Aorta (tissue), 5 donors: ENCODE data around the gene HVCN1. TPM values are rescaled to one million over a fixed set of nuclear protein-coding genes. Genes with fewer than 3 reads are reported as not detected.
"Not testable (repeated sequence)": the region's sequence is repeated elsewhere in the genome, so short reads cannot be mapped to it uniquely, and the experiment has no call there.

Experiments
- ATAC-seq: fragments of 200-7000 bp; cut with Tn5 transposase; one replicate; pipeline ENCODE4 v1.9.1; 2022; ENCODE audit warnings: moderate library complexity; ENCODE audit not compliant: low FRiP score
- DNase-seq, 2 donors: peaks; one replicate each; pipeline ENCODE4 v3.0.0-alpha.2; 2020
- H3K27ac ChIP-seq, 2 donors: one replicate each; pipeline ENCODE4 v1.5.1; 2013; ENCODE audit warnings: low read length in 2 of 2, mild to moderate bottlenecking in 2 of 2, moderate library complexity in 2 of 2, control low read depth in 1 of 2, inconsistent platforms in 1 of 2, low read depth in 1 of 2
- H3K27me3 ChIP-seq, 2 donors: one replicate each; pipeline ENCODE4 v1.6.1; 2013; ENCODE audit warnings: control low read depth in 1 of 2, low read length in 1 of 2, mild to moderate bottlenecking in 1 of 2, moderate library complexity in 1 of 2; ENCODE audit not compliant: insufficient read depth in 2 of 2, control insufficient read depth in 1 of 2
- H3K36me3 ChIP-seq, 2 donors: one replicate each; pipeline ENCODE4 v1.6.1; 2013; ENCODE audit warnings: control low read depth in 1 of 2, low read length in 1 of 2, mild to moderate bottlenecking in 1 of 2; ENCODE audit not compliant: insufficient read depth in 2 of 2, control insufficient read depth in 1 of 2
- H3K4me1 ChIP-seq, 2 donors: one replicate each; pipeline ENCODE4 v1.6.1; 2013; ENCODE audit warnings: low read length in 2 of 2, control low read depth in 1 of 2, mild to moderate bottlenecking in 1 of 2, moderate library complexity in 1 of 2; ENCODE audit not compliant: insufficient read depth in 2 of 2, control insufficient read depth in 1 of 2
- H3K4me3 ChIP-seq, 2 donors: one replicate each; pipeline ENCODE4 v1.5.1; 2013; ENCODE audit warnings: low read length in 2 of 2, control low read depth in 1 of 2, mild to moderate bottlenecking in 1 of 2
- H3K9me3 ChIP-seq: one replicate; pipeline ENCODE4 v1.6.1; 2013; ENCODE audit warnings: mild to moderate bottlenecking, low read length; ENCODE audit not compliant: control insufficient read depth
- WGBS, 2 donors: extraction: QIAGEN DNeasy Blood & Tissue Kit; methylation state at CpG; one replicate each; pipeline ENCODE4 v1.1.7; 2013; 5-methylcytosine and 5-hydroxymethylcytosine counted together
- intact Hi-C, 2 donors: fragments of 100-400 bp; cut with DNase I; formaldehyde crosslinking; loops; one replicate each; pipeline versions ENCODE4 v1.14.2 to v1.15.0; 2022
- polyA plus RNA-seq, 2 donors: library from polyadenylated mRNA; stranded (reverse); fragments of 200-250 nt; gene quantifications; one replicate each; pipeline ENCODE4 v1.2.3, GENCODE V29; 2013
- total RNA-seq, 2 donors: library from RNA; stranded (reverse); fragmentation: NEBNext Ultra II Directional; extraction: Animal tissue kit (Norgen Biotek cat#: 25700); gene quantifications; one replicate each; pipeline ENCODE4 v1.2.1, GENCODE V29; 2021
- donor health status: healthy with polysubstance abuse.
- donor health status: Bipolar disorder and iron deficiency.
- donor health status: DM: no; HTN: no; CAD: no.
- donor health status: DM: no; HTN: no; CAD: no.
- donor health status: DM: yes; HTN: yes; CAD: no.

The HVCN1 gene
- total and polyA plus RNA-seq, 4 donors = 4.1 to 10.1 (median 7.3) TPM

DNA sequence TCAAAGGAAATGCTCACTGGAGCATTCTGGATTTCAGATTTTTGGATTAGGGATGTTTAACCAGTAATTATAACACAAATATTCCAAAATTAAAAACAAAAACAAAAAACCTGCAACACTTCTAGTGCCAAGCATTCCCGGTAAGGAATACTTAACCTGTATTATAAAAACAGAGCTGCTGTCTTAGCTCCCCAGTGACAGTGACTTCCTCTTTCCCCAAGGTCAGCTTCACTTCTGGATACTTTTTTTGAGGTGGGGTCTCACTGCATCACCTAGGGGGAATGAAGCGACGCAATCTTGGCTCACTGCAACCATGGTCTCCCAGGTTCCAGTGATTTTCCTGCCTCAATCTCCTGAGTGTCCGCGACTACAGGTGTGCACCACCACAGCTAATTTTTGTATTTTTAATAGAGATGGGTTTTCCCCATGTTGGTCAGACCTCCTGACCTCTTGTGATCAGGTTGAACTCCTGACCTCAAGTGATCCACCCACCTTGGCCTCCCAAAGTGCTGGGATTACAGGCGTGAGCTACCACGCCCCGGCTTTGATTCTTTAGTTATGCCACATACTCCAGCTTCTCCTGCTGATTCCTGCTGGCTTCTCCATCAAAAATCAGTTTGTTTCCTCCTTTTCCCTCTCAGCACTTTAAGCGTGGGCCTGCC is 37.9 kb upstream of the HVCN1 start:
- WGBS, 2 donors = 89 to 91% methylated on average over 9 of the region's 9 CpGs

DNA sequence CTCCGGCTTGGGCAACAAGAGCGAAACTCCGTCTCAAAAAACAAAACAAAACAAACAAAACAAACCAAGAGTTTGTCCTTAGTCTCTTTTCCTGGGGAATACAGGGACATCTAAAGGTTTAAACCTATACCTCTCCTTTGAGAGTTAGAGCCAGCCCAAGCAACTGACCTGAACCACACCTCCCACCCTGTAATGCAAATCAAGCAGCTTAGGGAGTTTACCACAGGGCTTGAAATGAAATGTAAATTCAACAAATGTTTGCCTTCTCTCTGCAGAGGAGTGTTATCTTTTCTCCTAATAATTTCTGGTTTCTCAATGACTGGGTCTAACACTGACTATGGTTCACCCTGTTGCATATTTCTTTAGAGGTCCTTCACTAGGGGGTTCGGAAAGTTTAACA is 37.1 kb upstream of the HVCN1 start:
- Histone ChIP-seq H3K4me1 (no peaks in the 10 kb centered on the region), H3K27ac (no peak overlapping the region), H3K4me3 (no peak overlapping the region), H3K36me3 (peaks cover 11 to 13% of the 10 kb centered on the region in 2 donors), H3K27me3 (no peaks in the 10 kb centered on the region), H3K9me3 (no peaks in the 10 kb centered on the region)
- DNase-seq = no peak
- intact Hi-C loops = no loop called here
- ATAC-seq = no peak
- 92 to 95% methylated on average over 4 of the region's 4 CpGs for WGBS, 2 donors

More for the DNA sequence above, 37.9 kb upstream of the HVCN1 start:
- Histone ChIP-seq H3K27ac (no peak overlapping the region), H3K9me3 (no peaks in the 10 kb centered on the region), H3K36me3 (peaks cover 11 to 13% of the 10 kb centered on the region in 2 donors), H3K27me3 (no peaks in the 10 kb centered on the region), H3K4me1 (no peaks in the 10 kb centered on the region), H3K4me3 (no peak overlapping the region)
- DNase-seq = no peak
- ATAC-seq = no peak
- intact Hi-C loops = no loop called here

DNA sequence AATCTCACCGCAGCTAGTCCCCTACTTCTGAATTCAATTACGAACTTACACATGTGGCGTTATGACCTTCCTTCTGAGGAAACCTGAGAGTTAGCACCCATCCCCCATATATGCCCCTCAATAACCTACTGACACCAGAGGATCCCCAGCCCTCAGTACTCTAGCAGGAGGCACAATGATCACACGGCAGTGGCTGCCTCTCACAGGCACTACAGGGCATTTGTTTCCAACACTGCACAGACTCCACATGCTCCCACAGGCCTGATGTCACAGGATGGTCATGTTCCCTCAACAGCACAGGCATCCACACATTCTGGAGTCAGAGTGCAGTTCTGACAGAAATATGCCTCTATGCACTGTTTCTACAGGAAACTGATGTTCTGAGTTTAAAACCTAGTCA is 36.4 kb upstream of the HVCN1 start:
- Histone ChIP-seq H3K4me3 (no peak overlapping the region), H3K27me3 (no peaks in the 10 kb centered on the region), H3K4me1 (no peaks in the 10 kb centered on the region), H3K27ac (no peak overlapping the region), H3K9me3 (no peaks in the 10 kb centered on the region), H3K36me3 (peaks cover 11 to 13% of the 10 kb centered on the region in 2 donors)
- intact Hi-C loops = no loop called here
- 82% methylated on average over 4 of the region's 4 CpGs for WGBS, 2 donors
- ATAC-seq (no peak), DNase-seq (no peak)

DNA sequence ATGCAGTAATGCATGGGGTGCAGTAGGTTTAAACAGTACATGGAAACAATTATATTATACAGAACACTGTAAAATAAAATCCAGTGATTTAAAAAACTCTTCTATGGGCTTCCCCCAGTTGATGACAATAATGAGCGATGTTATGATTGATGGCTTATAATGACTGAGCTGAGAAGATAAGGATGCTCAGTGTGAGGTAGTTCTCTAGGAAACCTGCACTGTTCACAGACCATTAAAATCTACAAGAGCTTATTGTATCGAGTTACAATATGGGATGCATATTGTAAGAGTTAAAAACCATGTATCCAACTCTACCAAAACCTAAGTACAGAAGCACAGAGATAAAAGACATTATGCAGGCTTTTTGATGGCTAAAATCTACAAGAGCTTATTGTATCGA is 34.0 kb upstream of the HVCN1 start:
- H3K4me3 ChIP-seq, DNase-seq, H3K36me3 ChIP-seq, intact Hi-C loops, H3K4me1 ChIP-seq, H3K27ac ChIP-seq, H3K9me3 ChIP-seq, ATAC-seq, H3K27me3 ChIP-seq: not testable (repeated sequence)
- WGBS, 2 donors = 92% methylated on average over 3 of the region's 3 CpGs

DNA sequence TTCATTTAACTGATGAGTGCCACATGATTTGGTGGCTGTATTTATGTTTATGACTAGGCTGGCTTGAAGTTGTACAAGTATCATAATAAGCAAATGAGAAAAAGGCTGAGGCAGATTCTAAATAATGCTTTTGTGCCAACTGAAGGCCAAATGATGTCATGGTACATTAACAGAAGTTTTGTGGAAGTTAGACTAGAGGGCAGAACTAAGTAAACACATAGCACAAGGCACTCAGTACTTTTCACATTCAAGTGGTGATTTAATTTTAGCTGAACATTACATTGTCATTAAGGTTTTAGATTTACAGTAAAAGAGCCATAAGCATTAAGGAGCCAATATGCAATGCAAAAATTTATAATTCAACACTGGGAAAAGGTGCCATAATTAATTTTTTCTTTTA is 32.7 kb upstream of the HVCN1 start:
- ATAC-seq = no peak
- no peak for DNase-seq
- H3K27me3 ChIP-seq = no peaks in the 10 kb centered on the region
- H3K27ac ChIP-seq = no peak overlapping the region
- no peak overlapping the region for H3K4me3 ChIP-seq
- peaks cover 8% of the 10 kb centered on the region in 2 donors for H3K36me3 ChIP-seq
- intact Hi-C loops = no loop called here
- H3K4me1 ChIP-seq = no peaks in the 10 kb centered on the region
- no peaks in the 10 kb centered on the region for H3K9me3 ChIP-seq

DNA sequence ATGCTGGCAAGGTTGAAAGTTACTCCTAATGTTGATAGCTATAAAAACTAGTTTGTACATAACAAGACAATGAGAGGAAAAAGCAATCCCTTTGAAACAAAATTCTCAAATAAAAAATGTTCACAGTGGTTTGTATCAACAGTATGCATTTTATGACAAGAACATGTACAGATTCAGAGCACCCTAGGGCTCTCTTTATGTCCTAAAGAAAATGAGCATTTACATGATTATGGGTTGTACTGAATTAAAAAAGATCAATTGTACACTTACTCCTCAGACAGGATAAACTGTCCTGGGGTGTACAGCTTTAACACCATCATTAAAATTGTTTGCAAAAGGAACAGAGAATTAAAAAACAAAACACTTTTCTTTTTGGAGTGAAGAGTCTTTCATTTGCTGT is 31.6 kb upstream of the HVCN1 start:
- Histone ChIP-seq H3K4me3 (no peak overlapping the region), H3K36me3 (peaks cover 8% of the 10 kb centered on the region in 2 donors), H3K27ac (no peak overlapping the region), H3K27me3 (no peaks in the 10 kb centered on the region), H3K9me3 (no peaks in the 10 kb centered on the region), H3K4me1 (no peaks in the 10 kb centered on the region)
- no peak for DNase-seq
- ATAC-seq = no peak
- intact Hi-C loops = no loop called here

DNA sequence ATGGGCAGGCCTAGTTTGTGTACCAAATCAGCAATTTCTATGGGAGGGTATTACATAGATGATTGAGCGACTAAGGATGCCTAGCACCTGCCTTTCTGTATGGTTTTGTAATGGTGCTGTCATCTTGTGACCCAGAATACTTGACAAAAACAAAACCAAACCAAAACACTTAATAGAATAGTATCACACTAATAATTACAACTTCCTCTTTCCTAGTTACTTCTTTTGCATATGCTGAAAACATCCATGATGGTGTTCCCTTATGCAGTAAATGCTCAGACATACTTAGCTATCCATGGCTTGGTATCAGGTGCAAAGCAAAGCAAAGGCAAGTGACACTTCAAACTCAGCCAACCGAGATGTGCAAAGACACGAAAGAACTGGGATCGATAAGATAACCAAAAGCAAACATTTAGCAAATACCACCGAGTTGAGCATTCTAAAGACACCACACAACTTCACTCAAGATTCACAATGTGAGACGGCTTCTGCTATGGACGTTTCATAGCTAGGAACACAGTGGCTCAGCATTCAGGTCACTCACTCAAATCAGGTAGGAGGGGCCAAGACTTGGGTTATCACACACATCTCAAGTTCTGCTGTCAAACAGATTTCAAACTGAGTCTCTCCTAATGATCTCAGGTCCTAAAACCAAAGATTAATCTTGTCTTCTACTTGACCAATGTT is 29.4 kb upstream of the HVCN1 start:
- Histone ChIP-seq H3K27me3 (no peaks in the 10 kb centered on the region), H3K27ac (no peak overlapping the region), H3K4me3 (no peak overlapping the region), H3K9me3 (no peaks in the 10 kb centered on the region), H3K36me3 (peaks cover 2 to 6% of the 10 kb centered on the region in 2 donors), H3K4me1 (no peaks in the 10 kb centered on the region)
- WGBS, 2 donors = 90 to 91% methylated on average over 7 of the region's 7 CpGs
- intact Hi-C loops = no loop called here
- ATAC-seq (no peak), DNase-seq (no peak)

DNA sequence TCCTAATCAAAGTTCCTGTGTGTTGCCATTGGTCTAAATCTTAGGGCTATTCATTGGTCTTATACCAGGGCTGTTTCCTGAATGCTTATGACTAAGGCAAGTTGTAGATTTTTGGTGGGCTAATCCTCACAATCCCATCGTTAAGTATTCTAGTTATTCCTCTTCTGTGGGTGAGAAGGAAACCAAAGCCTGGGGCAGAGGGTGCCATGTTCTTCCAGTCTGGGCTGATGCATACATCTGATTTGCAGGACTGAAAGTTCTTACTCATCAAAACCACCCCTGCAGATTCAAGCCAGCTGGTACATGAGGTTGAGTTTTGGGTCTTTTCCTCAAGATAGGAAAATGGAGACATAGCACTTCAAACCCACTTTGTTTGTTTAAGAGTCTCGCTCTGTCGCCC is 28.1 kb upstream of the HVCN1 start:
- intact Hi-C loops = no loop called here

DNA sequence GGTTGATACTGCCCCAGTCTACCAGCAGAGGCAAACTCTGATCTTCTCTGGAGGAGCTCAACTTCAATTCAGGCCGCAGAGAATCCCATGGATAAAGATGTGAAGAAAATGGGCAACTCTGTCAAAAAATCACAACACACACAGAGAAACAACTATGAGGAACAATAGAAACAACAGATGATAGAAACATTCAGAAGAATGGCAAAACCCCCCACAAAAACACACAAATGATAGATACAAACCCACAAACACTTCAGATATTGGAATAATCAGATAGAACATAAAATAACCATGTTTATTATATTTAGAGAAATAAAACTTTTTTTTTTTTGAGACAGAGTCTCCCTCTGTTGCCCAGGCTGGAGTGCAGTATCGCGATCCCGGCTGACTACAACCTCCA is 20.0 kb upstream of the HVCN1 start:
- 98 to 99% methylated on average over 4 of the region's 4 CpGs for WGBS, 2 donors
- DNase-seq = no peak
- no peak for ATAC-seq

More for the DNA sequence above, 28.1 kb upstream of the HVCN1 start:
- no peak for ATAC-seq
- WGBS, 2 donors = 88 to 95% methylated on average over 3 of the region's 3 CpGs
- Histone ChIP-seq H3K4me3 (no peak overlapping the region), H3K36me3 (peaks cover 2 to 3% of the 10 kb centered on the region in 2 donors), H3K27me3 (no peaks in the 10 kb centered on the region), H3K9me3 (no peaks in the 10 kb centered on the region), H3K4me1 (no peaks in the 10 kb centered on the region), H3K27ac (no peak overlapping the region)
- no peak for DNase-seq

More for the DNA sequence above, 20.0 kb upstream of the HVCN1 start:
- H3K27me3 ChIP-seq = no peaks in the 10 kb centered on the region
- intact Hi-C loops = no loop called here
- no peaks in the 10 kb centered on the region for H3K4me1 ChIP-seq
- H3K4me3 ChIP-seq = no peak overlapping the region
- no peaks in the 10 kb centered on the region for H3K9me3 ChIP-seq
- no peak overlapping the region for H3K27ac ChIP-seq
- H3K36me3 ChIP-seq = no peaks in the 10 kb centered on the region
